SHP77 treated with DMSO at 0.1 percent for 48 hours (cell line): ENCODE results near the gene VSNL1.

Experiments used
- DNase-seq: peaks from one replicate; lab custom pipeline; 2025; lab: John Stamatoyannopoulos, UW

The VSNL1 gene

DNA sequence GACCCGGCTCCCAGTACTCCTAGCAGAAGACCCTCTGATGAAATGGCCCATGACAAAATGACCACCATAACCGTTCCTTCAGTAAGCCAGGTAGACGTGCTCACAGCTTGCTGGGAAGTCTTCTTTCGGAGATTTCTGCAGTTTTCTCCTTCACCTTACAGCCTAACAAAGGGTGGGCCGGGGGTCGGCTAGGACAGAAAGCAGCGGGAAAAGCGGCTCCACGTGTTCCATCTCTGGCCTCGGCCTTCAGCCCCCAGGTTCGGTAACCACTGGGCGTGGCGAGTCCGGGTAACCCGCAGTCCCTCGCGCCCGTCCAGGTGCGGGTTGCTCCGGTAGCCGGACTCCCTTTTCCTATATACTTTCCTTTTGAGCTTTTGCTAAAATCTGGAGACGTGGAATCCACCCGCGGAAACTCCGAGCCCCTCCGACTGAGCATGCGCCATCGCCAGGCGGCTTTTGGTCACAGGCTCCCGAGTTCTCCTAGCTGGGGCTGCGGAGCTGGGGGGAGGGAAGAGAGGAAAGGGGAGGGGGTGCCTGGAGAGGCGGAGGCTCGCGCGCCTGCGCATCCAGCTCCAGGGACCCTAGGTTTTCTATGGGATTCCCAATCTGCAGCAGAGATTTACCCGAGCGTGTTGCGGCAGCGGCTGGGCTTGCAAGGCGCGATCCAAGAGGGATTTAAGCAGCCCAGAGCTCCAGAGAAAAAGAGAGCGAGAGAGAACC is at the start of gene VSNL1:
Gene VSNL1 (plus strand): TSS at position 604 of the 720 bp plus-strand sequence. CDS start 51,379 bp downstream, outside the sequence.
- no peak for DNase-seq

DNA sequence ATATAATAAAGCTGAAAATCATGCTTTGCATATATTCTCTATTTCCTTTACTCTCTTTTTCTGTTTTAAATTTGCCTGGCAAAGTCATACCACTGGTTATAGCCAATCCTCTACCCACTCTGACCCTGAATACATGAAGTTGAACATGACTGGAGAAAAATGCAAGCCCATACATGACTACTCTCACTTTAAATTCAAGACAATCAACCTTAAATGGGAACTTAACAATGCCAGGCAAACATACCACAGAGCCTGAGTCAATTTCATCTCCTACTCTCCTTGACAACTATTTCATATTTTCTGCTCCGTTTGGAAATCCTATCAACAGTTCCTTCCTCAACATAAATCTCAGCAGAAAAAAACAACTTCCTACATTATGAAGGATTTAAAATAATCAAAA is 44.9 kb upstream of the VSNL1 start:
- DNase-seq = no peak

DNA sequence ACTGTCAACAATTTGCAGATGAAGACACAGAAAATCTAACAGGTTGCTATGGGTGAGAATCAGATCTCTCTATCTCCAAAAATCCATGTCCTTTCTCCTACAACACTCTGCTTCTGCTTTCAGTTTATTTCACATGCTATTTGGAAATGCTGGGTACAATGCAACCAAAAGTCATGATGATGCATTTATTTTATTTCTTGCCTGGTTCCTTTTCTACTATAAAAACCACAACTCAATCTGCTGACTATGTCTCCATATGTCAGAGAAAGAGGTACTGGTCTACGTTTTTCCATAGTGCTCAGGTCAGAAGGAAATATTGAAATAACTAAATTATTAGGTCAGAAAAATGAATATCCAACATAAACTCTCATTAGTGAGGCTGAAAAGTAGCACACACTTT is 42.8 kb upstream of the VSNL1 start:
- no peak for DNase-seq

DNA sequence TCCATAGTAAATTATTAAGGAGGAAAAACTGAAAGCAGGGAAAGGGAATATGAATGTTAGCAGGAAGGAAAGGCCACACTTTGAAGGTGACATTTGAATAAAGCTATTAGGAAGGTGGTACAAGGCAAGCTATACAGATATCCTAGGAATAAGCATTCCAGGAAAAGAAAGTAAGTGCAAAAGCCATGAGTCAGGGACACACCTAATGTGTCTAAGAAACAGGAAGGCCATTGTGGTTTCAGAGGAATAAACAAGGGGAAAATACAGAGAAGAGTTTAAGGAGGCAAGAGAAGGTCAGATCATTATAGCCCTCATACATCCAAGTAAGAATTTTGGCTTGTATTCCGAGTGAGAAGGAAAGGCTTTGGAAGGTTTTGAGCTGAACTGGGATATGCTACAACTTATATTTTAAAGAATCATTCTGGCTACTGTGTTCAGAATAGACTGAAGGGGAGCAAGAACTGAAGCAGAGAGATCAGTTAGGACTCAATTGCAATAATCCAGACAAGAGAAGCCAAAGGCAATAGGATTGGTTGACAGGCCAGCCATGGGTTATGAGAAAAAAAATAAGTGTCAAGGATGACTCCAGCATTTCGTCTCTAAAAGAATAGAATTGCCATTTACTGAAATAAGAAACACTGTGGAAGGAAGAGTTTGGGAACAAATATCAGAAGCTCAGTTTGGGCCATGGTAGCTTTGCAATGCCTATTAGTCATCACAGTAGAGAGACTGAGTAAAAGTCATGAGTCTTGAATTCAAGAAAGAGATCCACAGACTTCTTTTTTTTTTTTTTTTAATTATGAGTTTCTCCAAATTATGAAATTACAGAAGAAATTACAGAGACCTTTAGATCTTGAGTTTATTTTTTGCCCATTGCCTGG is 33.5 kb upstream of the VSNL1 start:
- DNase-seq = no peak

DNA sequence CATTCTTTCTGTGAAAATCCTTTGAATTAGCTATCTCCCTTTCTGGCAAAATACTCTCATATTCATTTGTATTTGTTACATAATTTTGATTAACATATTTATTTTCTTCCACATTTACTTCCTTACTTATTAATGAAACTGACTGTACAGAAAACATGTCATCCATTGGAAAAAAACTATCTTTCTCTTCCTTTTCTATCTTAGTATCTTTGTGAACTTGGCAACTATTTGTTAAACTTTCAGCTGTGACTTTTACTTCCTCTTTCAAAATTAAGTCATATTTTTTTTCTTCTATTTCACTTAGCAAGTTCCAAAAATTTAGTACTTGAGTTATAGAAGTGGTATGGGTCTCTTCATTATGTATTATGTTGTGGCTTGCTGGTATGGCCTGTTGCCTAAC is 24.8 kb upstream of the VSNL1 start:
- no peak for DNase-seq

DNA sequence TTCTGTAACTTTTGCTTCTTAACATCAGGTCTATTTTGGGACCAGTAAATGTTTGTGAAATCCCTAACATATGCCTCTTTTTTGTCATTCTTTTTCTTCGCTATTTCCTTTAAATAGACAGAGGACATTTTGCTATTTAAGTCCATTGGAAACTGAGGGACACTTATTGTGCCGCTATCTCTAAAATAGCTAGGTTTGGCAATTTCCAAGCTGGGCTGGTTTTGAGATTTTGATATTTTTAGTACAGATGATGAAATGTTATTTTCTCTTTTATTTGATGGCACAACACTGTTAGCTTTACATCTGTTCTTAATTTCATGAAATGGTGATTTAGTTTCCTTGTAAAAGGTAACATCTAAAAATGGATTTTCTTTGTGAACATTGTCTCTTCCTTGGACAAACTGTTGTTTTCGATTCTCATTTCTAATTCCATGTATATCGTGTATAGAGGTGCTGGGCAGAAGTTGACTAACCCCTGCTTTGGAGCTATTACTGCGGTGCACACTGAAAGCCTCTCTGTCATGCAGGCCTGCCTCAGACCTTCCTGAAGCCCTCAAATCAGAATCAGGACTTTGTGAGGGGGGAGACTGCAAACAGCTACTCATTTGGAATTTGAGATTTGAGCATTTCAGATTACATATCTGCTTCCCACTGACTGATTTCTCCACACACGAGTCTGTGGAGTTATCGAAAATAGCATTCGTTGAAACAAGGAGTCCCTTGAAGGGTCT is 22.9 kb upstream of the VSNL1 start:
- no peak for DNase-seq

DNA sequence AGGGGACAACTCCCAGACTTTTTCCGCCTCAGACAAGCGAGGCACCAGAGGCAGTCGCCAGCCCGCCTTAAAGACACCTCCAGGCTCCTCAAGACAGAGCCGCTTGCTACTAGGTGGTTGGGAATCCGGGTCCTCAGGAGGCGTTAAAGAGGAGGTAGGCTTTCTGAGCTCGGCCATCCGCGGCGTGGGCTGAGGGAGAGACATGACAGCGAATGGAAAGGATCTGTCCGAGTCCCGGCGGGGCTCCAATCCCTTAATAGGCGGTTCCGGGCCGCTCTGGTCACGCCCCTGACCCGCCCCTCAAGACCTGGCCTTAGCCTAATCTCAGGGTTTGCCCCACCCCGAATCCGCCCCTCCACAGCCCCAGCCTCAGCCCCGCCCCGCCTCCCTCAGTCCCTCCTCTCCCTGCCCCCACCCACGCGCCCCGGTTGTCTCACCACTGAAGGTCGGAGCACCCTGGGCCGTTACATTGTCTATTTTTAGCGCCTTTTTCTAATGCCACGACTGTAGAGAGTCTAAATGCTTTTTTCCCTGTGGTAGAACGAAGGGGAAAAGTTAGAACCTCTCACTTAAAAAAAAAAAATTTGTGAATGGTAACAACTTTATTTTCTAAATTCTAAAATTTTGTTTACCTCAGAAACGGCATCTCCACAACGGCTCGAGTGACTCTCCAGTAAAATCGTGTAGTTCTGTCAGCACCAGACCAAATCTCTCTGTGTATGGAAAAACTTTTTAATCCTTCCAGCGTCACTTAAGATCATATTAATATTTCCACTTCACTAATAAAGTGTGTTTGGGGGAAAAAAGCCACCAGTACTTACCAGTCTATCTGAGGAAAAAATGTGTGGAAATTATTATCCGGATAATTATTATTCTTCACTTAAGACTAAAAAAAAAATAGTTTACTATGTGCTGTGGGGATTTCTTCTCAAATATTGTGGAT is 22.0 kb upstream of the VSNL1 start, which contains the start of gene RAD51AP2:
Gene RAD51AP2 (minus strand): TSS at position 229 of the 943 bp plus-strand sequence. CDS start 25 bp downstream, at position 204.
- peak; percentile 18 for DNase-seq

DNA sequence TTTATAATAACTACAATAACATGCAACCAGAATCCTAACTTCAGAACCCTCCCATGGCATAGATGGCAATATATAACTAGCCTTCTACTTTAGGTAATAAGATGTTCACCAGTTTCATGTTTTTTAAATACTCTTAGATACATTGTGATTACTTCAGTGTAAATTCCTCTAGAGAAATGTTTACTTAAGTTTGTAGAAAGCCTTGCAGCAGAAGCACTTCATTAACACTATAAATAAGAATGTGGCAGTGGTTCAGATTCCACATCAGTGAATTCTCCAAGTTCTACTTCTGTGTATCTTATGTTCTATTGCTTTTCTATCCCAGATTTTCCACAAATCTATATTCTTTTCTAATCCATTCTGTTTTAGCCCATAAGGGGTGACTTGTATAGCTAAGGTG is 21.0 kb upstream of the VSNL1 start:
- no peak for DNase-seq

DNA sequence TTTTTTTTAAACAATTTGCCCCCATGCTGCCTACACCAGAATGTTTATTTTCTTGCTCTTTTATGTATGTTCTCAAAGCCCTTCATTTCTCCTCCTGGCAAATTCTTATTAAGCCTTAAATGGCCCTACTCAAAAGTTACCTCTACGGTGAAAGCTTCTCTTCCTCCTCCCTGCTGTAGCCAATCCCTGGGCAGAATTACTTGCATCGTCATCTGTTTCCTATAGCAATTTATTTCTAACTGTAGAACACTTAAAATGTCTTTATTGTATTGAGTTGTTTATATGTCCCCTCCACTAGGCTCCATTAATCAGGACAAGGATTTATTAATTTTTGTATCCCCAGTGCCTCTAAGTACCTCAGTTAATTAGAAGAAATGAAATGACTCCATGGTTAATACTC is 19.7 kb upstream of the VSNL1 start:
- DNase-seq = no peak

DNA sequence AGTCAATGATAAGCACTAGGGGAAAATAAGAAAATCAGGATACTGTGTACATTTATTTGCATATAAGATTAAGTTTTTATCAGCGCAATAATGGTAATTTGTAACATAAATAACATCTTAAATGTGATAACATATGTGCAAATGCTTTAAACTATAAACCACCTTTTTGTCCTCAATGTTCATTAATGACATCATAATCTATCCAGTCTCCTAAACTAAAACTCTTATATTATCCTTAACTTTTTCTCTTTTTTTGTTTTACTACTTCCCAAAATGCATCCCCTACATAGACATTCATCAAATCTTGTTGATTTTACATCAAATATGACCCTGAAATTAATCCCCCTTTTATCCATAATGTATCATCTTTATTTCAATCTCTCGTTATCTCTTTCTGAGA is 18.9 kb upstream of the VSNL1 start:
- DNase-seq = no peak

DNA sequence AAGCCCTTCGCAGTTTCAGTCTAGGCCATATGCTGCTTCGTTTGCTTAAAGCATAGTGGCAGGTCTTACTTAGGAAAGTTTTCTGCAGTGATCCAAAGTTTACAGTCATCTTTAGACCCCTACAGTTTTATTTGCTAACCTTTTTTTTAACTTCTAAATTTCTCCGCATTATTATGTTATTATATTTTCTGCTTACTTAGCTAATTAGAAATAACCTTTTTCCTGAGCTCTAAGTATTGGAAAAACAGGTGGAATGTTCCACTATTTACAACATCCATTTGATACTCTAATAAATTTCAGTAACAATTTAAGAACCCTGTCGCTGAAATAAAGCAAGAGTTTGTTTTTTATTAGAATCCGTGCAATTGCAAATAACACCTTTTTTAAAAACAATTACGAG is 18.2 kb upstream of the VSNL1 start:
- DNase-seq = no peak

DNA sequence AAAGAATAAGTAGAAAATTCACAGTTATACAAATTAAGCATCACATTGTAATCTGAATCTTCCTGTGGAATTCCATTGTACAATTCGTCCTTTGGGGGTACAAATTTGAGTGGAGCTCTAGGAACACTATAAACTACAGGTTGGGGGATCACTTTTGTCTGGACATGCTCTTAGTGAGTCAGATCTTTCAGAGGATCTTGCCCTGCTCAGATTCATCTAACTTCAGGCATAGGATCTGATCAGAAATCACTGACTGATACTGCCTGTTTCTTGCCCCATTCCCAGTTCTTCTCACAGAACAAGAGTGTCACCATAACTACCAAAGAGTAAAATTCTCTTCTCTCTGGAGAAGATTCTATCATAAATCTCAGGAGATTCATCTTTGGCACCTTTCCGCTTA is 10.7 kb upstream of the VSNL1 start:
- DNase-seq = no peak

DNA sequence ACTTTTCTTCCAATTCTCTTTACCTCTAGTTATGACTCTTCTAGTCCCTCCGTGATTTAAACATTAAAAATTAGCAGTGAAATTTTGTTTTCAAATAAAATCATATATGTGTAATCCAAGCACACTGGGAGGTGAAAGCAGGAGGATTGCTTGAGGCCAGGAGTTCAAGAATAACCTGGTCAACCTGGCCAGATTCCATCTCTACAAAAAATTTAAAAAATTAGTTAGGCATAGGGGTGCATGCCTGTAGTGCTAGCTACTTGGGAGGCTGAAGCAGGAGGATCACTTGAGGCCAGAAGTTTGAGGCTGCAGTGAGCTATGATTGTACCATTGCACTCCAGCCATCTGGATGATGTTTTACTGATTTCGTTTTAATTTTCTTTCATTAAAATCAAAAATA is 7.0 kb upstream of the VSNL1 start:
- DNase-seq = no peak

DNA sequence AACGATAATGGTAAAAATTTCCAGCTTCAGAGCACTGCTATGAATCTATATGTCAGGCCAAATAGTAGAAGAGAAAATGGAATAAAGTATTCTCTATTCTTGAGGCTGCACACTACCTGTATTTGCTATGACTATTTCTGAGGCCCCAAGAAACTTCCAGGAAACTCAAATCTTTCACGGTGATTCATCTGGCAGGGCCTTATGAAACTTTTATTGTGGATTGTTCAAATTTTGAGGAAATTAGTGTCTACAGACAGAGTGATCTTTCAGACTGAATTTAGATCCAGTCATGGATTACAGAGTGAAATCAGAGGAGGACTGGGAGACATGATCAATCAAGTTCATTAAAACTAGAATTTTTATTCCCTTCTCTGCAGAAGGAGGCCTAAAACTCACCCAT is 4.1 kb upstream of the VSNL1 start:
- DNase-seq = no peak

DNA sequence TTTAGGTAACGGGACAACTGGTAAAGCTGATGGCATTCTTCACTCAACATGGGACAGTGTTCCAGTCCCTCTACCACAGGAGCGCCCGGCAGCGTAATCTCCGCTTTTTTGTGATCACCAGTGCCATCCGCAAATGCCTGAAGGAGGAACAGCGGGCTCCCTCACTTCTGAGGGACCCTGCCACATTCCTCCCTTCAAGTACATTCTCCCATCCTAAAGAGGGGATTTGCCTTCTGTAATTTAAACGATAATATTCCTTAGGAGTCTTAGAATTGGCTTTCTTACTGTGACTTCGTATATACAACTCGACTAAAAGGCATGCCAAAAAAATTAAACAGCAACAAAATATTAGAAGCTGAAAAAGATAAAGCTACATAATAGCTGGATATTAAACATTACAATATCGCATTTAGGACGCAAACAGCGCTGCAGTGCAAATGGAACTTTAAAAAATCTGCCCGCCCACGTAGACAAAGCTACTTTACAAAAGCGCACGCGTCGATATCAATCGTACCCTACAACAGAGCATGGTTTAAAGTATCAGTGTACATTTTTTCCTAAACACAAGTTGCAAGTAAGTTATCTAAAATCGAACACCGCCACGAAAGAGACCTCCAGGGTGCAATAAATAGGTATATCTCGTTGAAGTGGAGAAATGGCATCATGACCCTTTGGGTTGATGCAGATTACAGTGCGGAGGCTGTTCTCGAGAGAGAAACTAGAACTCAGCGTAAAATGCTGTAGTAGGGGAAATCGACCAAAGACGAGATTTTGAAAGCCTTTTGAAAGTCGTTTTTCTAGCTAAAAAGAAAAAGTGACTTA is 2.3 kb upstream of the VSNL1 start:
- DNase-seq = no peak

DNA sequence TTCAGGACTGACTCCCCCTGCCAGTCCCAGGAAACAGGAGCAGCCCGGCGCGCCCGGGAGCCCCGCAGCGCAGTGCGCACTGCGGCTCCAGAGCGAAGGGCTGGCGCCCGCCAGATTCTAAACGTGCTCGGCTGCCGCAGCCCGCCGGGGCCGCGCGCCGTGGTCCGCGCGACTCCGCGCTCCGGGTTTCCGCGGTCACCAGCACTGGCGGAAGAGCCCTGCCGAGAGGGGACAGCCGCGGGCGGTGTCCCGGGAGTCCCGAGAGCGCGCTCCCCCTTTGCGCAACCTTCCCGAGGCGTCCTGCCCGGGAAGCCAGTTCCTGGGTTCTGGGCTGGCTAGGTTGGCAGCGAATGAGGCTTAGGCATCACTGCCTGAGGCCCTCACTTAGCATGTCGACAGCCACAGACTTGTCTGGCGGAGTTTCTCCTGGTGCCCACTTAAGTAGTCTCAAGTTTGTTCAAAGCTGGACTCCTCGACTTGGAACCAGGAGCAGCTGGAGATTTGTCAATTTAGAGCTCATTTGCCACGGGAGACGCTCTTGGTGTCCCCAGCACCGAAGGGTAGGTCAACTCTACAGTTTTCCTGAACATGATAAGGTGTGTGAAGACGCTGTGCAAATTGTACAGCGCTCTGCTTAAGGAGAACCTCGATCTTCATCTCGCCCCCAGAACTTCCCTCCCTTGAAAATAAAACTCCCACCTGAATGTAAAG is 1.5 kb upstream of the VSNL1 start:
- DNase-seq = no peak

DNA sequence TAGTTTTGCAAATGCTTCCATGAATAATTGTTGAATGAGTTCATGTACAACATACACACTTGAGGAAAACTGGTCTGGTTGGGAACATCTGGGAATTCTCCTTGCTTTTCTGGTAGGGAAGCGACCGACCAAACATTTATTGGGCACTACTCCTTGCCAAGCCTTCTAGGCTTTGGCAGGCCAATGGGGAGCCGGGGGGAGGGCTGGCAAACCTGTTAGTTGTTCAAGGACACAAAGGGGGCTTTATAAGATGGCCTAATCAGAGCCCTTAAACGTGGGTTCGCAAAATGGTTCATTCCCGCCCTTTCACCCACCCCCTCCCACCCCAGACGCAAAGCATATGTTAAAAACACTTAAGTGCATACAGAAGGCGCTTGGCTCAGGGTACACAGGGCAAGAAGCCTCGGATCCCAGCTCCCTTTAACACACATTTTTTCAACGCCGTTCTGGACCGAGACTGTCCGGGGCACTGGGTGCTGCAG is 844 bp upstream of the VSNL1 start:
- no peak for DNase-seq

DNA sequence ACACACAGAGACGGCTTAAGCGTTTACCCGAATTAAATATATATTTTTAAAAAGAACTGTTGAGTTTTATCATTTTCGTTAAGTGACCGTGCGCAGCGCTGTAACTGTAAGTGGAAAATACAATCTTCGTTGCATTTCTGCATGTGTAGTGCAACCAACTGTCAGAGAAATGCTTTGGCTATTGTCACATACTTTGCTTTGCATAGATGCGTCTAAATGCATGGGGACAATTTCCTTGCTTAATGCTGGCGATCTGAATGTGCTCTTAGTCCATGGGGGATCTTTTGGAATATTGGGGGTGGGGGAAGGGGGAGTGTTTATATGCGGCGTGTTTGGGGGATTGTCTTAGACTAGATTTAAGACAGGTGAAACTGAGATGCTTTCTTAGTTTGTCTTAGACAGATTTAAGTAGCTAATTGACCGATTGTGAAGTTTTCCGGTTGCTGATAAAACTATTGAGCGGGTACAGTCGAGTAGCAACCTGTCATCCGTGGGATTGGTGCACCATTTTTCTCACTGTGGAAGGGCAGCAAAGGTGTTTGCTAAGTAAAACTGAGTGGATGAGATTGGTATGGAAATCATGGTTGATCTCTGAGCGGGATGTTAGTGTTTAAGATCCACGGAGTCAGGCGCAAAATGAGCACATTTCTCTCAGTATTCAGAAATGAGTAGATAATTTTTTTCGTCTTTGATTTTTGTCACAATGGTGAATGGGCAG is 476 bp downstream of the VSNL1 start:
- no peak for DNase-seq

DNA sequence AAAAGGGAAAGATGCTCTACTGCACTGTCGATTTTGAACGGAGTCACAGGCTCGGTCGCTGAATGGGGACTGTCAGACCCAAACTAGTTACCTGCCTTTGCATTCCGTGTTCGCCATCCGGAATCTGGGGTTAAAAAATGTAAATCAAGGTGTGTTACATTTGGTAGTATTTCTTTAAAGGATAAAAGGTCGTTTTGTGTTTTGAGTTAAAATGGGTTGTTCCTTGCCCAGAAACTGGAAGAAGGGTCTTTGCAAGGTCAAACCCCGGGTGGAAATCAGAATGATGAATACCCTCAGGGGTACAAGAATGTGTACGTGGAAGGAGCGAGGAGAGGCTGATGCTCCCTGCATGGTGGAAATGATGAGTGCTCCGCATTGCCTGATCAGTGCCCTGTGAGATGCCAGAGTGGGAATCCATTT is 1.0 kb downstream of the VSNL1 start:
- DNase-seq = no peak
